Uterus (tissue), 4 donors: ENCODE results near the gene HAO2. TPM values are rescaled to one million over a fixed set of nuclear protein-coding genes. Genes with fewer than 3 reads are reported as not detected.

ENCODE experiments used
- DNase-seq, 2 donors: peaks; one replicate each; pipeline ENCODE4 v3.0.0-alpha.2; 2019 to 2020
- H3K27ac ChIP-seq, 2 donors: fragments of 200-600 bp; sonication (generic); 1 replicate in 1 of 2; 2 replicates in 1 of 2; pipeline ENCODE4 v1.5.1; 2016 to 2018
- H3K27me3 ChIP-seq, 2 donors: fragments of 200-600 bp; sonication (generic); one replicate each; pipeline ENCODE4 v1.5.1; 2018 to 2019; ENCODE audit warnings: control low read depth in 1 of 2
- H3K36me3 ChIP-seq, 2 donors: fragments of 200-600 bp; sonication (generic); one replicate each; pipeline ENCODE4 v1.5.1; 2019; ENCODE audit warnings: control low read depth in 1 of 2
- H3K4me1 ChIP-seq, 2 donors: fragments of 200-600 bp; sonication (generic); one replicate each; pipeline ENCODE4 v1.5.1; 2018 to 2019; ENCODE audit warnings: control low read depth in 1 of 2
- H3K4me3 ChIP-seq, 2 donors: fragments of 200-600 bp; sonication (generic); 1 replicate in 1 of 2; 2 replicates in 1 of 2; pipeline ENCODE4 v1.5.1; 2018 to 2019; ENCODE audit warnings: mild to moderate bottlenecking in 1 of 2
- H3K9me3 ChIP-seq, 2 donors: fragments of 200-600 bp; sonication (generic); one replicate each; pipeline ENCODE4 v1.5.1; 2019; ENCODE audit warnings: control low read depth in 1 of 2
- CTCF ChIP-seq, 4 experiments: fragments of 200-600 bp in 2 of 4; fragments of 450-650 bp in 2 of 4; sonication (generic) in 2 of 4; IDR thresholded peaks; one replicate each; pipeline ENCODE4 v1.5.1; 2016 to 2019; ENCODE audit warnings: antibody characterized with exemption in 4 of 4, mild to moderate bottlenecking in 2 of 4, moderate library complexity in 1 of 4
- POLR2A ChIP-seq, 2 donors: fragments of 450-650 bp; IDR thresholded peaks; one replicate each; pipeline ENCODE4 v1.6.1; 2016; ENCODE audit warnings: antibody characterized with exemption in 2 of 2, mild to moderate bottlenecking in 1 of 2, moderate library complexity in 1 of 2
- intact Hi-C: fragments of 100-400 bp; cut with DNase I; formaldehyde crosslinking; loops from one replicate; pipeline ENCODE4 v1.15.1; 2023; ENCODE audit warnings: low total_unique reads
- total RNA-seq, 4 donors: library from RNA; depleted of rRNA in 3 of 4; stranded (reverse); fragments of >200 nt in 3 of 4; gene quantifications; one replicate each; pipeline versions ENCODE4 v1.1.0 to v1.2.4, GENCODE V29; 2014 to 2023
- donor health status: DM: yes; HTN: yes; CAD: no.

Gene HAO2
- total RNA-seq, 4 donors from 2014 or later, result 0.90 to 1.4 TPM; not detected in 2

DNA sequence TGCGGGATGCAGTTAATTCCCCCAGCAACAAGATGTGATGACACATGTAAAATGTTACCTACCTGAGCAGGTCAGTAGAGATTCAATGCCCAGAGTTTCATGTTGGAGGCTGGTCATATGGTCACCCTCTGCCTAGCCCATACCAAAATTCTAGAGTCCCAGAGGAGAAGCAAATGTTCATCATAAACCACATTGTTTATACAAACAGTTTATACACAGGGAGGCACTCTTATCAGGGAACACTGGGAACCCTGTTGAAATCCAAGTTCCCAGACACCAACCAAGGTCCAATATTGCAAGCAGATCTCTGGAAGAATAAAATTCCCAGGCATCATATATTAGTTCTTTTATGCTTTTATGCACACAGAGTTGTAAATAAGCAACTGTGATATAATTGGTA is 10.5 kb downstream of the HAO2 start:
- no peaks in the 10 kb centered on the region for H3K4me1 ChIP-seq
- DNase-seq, result no peak
- intact Hi-C loops, result no loop called here
- no peaks in the 10 kb centered on the region for H3K36me3 ChIP-seq
- TF ChIP-seq CTCF (IDR thresholded peaks at IDR 0.05) (no peak), POLR2A (IDR thresholded peaks at IDR 0.05) (no peak)
- no peak overlapping the region for H3K4me3 ChIP-seq
- no peak overlapping the region for H3K27ac ChIP-seq
- no peaks in the 10 kb centered on the region for H3K9me3 ChIP-seq
- no peaks in the 10 kb centered on the region for H3K27me3 ChIP-seq

DNA sequence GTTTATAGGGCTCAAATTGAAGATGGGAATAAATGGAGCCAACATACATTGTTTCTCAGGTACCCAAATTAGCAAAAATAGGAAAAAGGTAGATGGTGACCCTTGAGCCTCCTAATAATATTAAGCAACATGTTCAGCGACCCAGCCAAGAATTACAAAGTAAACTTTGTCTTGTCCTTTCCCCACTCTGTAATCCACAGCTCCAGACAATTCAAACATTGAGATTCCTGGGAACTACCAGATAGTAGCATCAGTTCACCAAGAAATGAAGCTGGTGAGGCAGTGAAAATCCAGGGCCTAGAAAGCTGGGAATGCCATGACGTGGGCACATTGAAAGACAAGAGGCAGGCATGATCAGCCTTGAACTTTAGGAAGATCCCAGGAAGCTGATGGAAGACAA is 11.7 kb downstream of the HAO2 start:
- Histone ChIP-seq H3K36me3 (no peaks in the 10 kb centered on the region), H3K27me3 (no peaks in the 10 kb centered on the region), H3K4me3 (no peak overlapping the region), H3K4me1 (no peaks in the 10 kb centered on the region), H3K9me3 (no peaks in the 10 kb centered on the region), H3K27ac (no peak overlapping the region)
- DNase-seq, result no peak
- intact Hi-C loops, result no loop called here
- TF ChIP-seq CTCF (IDR thresholded peaks at IDR 0.05) (no peak), POLR2A (IDR thresholded peaks at IDR 0.05) (no peak)

DNA sequence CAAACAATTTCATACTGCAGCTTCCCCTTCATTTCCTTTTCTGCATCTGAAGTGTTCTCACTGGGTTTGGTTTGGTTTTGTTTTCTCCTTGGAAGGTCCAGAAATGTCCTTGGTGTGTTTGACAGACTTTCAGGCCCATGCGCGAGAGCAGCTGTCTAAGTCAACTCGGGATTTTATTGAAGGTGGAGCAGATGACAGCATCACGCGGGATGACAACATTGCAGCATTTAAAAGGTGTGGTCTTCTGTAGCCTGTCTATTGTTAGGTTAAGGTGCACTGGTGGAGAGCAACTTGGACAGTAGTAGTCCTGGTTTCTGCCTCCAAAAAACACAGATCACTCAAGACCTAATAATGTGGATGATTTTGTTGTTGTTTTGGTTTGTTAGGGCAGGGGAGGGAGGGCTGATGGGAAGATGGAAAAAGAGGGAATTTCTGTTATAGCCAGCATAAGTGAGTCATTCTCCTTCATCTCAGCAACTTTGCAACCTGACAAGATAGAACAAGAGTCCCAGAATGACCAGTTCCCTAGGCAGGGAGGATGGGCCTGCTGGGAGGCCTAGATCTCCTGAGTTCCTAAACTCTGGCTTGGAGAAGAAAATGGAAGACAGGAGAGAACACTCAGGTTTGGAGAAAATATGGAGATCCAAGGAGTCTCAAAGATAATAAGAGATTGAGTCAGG is 12.5 kb downstream of the HAO2 start:
- Histone ChIP-seq H3K27ac (no peak overlapping the region), H3K4me3 (no peak overlapping the region), H3K27me3 (no peaks in the 10 kb centered on the region), H3K36me3 (no peaks in the 10 kb centered on the region), H3K4me1 (no peaks in the 10 kb centered on the region), H3K9me3 (no peaks in the 10 kb centered on the region)
- TF ChIP-seq POLR2A (IDR thresholded peaks at IDR 0.05), result no peak
- TF ChIP-seq CTCF (IDR thresholded peaks at IDR 0.05), result no peak
- DNase-seq, result no peak
- intact Hi-C loops, result no loop called here

GRCh38 chr1:119384591-119384990 is 16.0 kb downstream of the HAO2 start:
- intact Hi-C loops, result no loop called here
- no peak for TF ChIP-seq POLR2A (IDR thresholded peaks at IDR 0.05)
- TF ChIP-seq CTCF (IDR thresholded peaks at IDR 0.05), result no peak
- no peaks in the 10 kb centered on the region for H3K9me3 ChIP-seq

DNA sequence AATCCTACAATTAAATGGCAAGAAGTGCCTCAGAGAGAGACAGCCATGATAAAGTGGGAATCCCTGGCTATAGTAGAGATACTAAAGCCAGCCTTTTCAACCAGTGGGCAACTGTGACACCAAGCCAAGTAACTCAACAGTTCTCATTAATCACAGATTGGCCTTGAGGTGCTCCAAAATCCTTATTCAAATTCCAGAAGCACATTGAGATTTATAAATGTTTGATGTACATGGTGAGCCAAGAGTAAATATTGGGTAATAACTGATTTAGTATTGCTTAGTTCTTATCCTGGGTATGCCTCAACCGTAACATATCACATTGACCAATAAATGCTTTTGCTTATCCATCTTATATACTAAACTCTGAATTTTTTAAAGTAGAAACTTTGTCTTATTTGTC is 17.1 kb downstream of the HAO2 start:
- H3K27ac ChIP-seq, result no peak overlapping the region
- intact Hi-C loops, result no loop called here
- no peaks in the 10 kb centered on the region for H3K36me3 ChIP-seq
- H3K9me3 ChIP-seq, result no peaks in the 10 kb centered on the region
- TF ChIP-seq POLR2A (IDR thresholded peaks at IDR 0.05), result no peak
- TF ChIP-seq CTCF (IDR thresholded peaks at IDR 0.05), result no peak
- no peaks in the 10 kb centered on the region for H3K27me3 ChIP-seq
- H3K4me1 ChIP-seq, result no peaks in the 10 kb centered on the region
- no peak overlapping the region for H3K4me3 ChIP-seq
- no peak for DNase-seq

More at GRCh38 chr1:119384591-119384990, 16.0 kb downstream of the HAO2 start:
- Histone ChIP-seq H3K27me3 (no peaks in the 10 kb centered on the region), H3K4me3 (no peak overlapping the region), H3K36me3 (no peaks in the 10 kb centered on the region), H3K27ac (no peak overlapping the region), H3K4me1 (no peaks in the 10 kb centered on the region)
- DNase-seq, result no peak
